CD14-positive monocyte (primary cell): Measurements from ENCODE around the gene DMRTC2. TPM values are rescaled to one million over a fixed set of nuclear protein-coding genes. Genes with fewer than 3 reads are reported as not detected.
"Not testable (repeated sequence)": the region's sequence is repeated elsewhere in the genome, so short reads cannot be mapped to it uniquely, and the experiment has no call there.

ENCODE experiments used
- DNase-seq, 3 donors: peaks; one replicate each; pipeline ENCODE4 v3.0.0-alpha.2; 2011 to 2022
- H2AFZ ChIP-seq: 2 replicates; pipeline ENCODE4 v1.6.0; 2012; ENCODE audit warnings: mild to moderate bottlenecking, low read depth, low read length, inconsistent platforms; ENCODE audit not compliant: insufficient read depth, poor library complexity, severe bottlenecking
- H3K27ac ChIP-seq, 2 donors: 1 replicate in 1 of 2; 2 replicates in 1 of 2; pipeline ENCODE4 v1.5.1; 2012 to 2013; ENCODE audit warnings: low read length in 2 of 2, control low read depth in 1 of 2, inconsistent platforms in 1 of 2, low read depth in 1 of 2, mild to moderate bottlenecking in 1 of 2
- H3K27me3 ChIP-seq, 2 donors: one replicate each; pipeline versions ENCODE4 v1.6.0 to v1.6.1; 2011 to 2013; ENCODE audit warnings: low read length in 2 of 2; ENCODE audit not compliant: control insufficient read depth in 2 of 2, insufficient read depth in 2 of 2
- H3K36me3 ChIP-seq, 2 donors: replicated peaks in 1 of 2; 1 replicate in 1 of 2; 2 replicates in 1 of 2; pipeline versions ENCODE4 v1.5.1 to v1.6.1; 2012 to 2013; ENCODE audit warnings: low read length in 2 of 2, control low read depth in 1 of 2, inconsistent platforms in 1 of 2, mild to moderate bottlenecking in 1 of 2; ENCODE audit not compliant: insufficient read depth in 2 of 2, control insufficient read depth in 1 of 2
- H3K4me1 ChIP-seq, 2 donors: 1 replicate in 1 of 2; 2 replicates in 1 of 2; pipeline versions ENCODE4 v1.5.1 to v1.6.1; 2012 to 2013; ENCODE audit warnings: low read length in 2 of 2, control low read depth in 1 of 2, inconsistent platforms in 1 of 2, mild to moderate bottlenecking in 1 of 2, moderate library complexity in 1 of 2; ENCODE audit not compliant: insufficient read depth in 2 of 2, control insufficient read depth in 1 of 2
- H3K4me2 ChIP-seq: replicated peaks from 2 replicates; pipeline ENCODE3; 2012; ENCODE audit warnings: low read length, moderate library complexity, mild to moderate bottlenecking; ENCODE audit not compliant: poor library complexity, severe bottlenecking; ENCODE audit errors: extremely low read depth
- H3K4me3 ChIP-seq, 3 experiments: fragments of 200-600 bp in 1 of 3; sonication (generic) in 1 of 3; replicated peaks in 1 of 3; 1 replicate in 2 of 3; 2 replicates in 1 of 3; pipeline ENCODE4 v1.5.1; 2011 to 2013; ENCODE audit warnings: low read length in 3 of 3, mild to moderate bottlenecking in 3 of 3, control low read depth in 2 of 3, low read depth in 2 of 3, inconsistent platforms in 1 of 3, moderate library complexity in 1 of 3
- H3K79me2 ChIP-seq: 2 replicates; pipeline ENCODE4 v1.6.0; 2012; ENCODE audit warnings: mild to moderate bottlenecking, control low read depth, inconsistent platforms, low read length, moderate library complexity; ENCODE audit not compliant: insufficient read depth
- H3K9ac ChIP-seq: 2 replicates; pipeline ENCODE4 v1.6.0; 2017; ENCODE audit warnings: low read length, mild to moderate bottlenecking; ENCODE audit not compliant: insufficient read depth, poor library complexity, severe bottlenecking
- H3K9me3 ChIP-seq, 2 donors: replicated peaks in 1 of 2; 1 replicate in 1 of 2; 2 replicates in 1 of 2; pipeline versions ENCODE4 v1.5.1 to v1.6.1; 2012 to 2013; ENCODE audit warnings: low read length in 2 of 2, control low read depth in 1 of 2; ENCODE audit not compliant: control insufficient read depth in 1 of 2, insufficient read depth in 1 of 2
- H4K20me1 ChIP-seq: 2 replicates; pipeline ENCODE4 v1.6.0; 2012; ENCODE audit warnings: mild to moderate bottlenecking, low read length, control low read depth, moderate library complexity; ENCODE audit not compliant: insufficient read depth
- H3K27ac Mint-ChIP-seq, 7 donors: one replicate each; pipeline ENCODE4 v1.8.0; 2020; ENCODE audit warnings: mild to moderate bottlenecking in 7 of 7, mixed read lengths in 7 of 7, moderate library complexity in 6 of 7, inconsistent platforms in 2 of 7
- H3K27me3 Mint-ChIP-seq, 3 donors: one replicate each; pipeline ENCODE4 v1.8.0; 2021 to 2022; ENCODE audit warnings: low read depth in 3 of 3, mild to moderate bottlenecking in 3 of 3, mixed read lengths in 3 of 3, moderate library complexity in 3 of 3, inconsistent platforms in 1 of 3
- H3K36me3 Mint-ChIP-seq, 2 donors: one replicate each; pipeline ENCODE4 v1.8.0; 2020; ENCODE audit warnings: mixed read lengths in 2 of 2, inconsistent platforms in 1 of 2, mild to moderate bottlenecking in 1 of 2
- H3K4me1 Mint-ChIP-seq: one replicate; pipeline ENCODE4 v1.8.0; 2020; ENCODE audit warnings: mild to moderate bottlenecking, mixed read lengths
- H3K4me3 Mint-ChIP-seq, 2 donors: one replicate each; pipeline ENCODE4 v1.8.0; 2020; ENCODE audit warnings: mild to moderate bottlenecking in 2 of 2, mixed read lengths in 2 of 2, moderate library complexity in 1 of 2
- H3K9me3 Mint-ChIP-seq, 7 donors: one replicate each; pipeline ENCODE4 v1.8.0; 2020 to 2022; ENCODE audit warnings: mixed read lengths in 7 of 7, mild to moderate bottlenecking in 6 of 7, moderate library complexity in 6 of 7, inconsistent platforms in 2 of 7
- WGBS: methylation state at CpG from one replicate; pipeline ENCODE4 v1.1.5; 2013; ENCODE audit warnings: missing lambda C conversion rate; ENCODE audit not compliant: insufficient coverage; 5-methylcytosine and 5-hydroxymethylcytosine counted together
- intact Hi-C, 2 donors: fragments of 100-400 bp; cut with micrococcal nuclease; formaldehyde crosslinking; loops; one replicate each; pipeline versions ENCODE4 v1.15.0 to v1.15.1; 2023
- polyA plus RNA-seq, 3 donors: library from polyadenylated mRNA; depleted of rRNA in 1 of 3; unstranded in 2 of 3; stranded (reverse) in 1 of 3; fragments of 300-500 nt in 2 of 3; fragments of >200 nt in 1 of 3; fragmentation: Illumina TruSeq in 2 of 3; gene quantifications; 1 replicate in 2 of 3; 2 replicates in 1 of 3; pipeline ENCODE4 v1.2.3, GENCODE V29; 2012 to 2021
- TF ChIP-seq, protein P1 (sequence below): fragments of 200-600 bp; IDR thresholded peaks from one replicate; pipeline ENCODE4 v1.8.0; 2022; ENCODE audit warnings: antibody characterized with exemption, mild to moderate bottlenecking

DMRTC2 gene
- polyA plus RNA-seq, 3 donors: not detected

DNA sequence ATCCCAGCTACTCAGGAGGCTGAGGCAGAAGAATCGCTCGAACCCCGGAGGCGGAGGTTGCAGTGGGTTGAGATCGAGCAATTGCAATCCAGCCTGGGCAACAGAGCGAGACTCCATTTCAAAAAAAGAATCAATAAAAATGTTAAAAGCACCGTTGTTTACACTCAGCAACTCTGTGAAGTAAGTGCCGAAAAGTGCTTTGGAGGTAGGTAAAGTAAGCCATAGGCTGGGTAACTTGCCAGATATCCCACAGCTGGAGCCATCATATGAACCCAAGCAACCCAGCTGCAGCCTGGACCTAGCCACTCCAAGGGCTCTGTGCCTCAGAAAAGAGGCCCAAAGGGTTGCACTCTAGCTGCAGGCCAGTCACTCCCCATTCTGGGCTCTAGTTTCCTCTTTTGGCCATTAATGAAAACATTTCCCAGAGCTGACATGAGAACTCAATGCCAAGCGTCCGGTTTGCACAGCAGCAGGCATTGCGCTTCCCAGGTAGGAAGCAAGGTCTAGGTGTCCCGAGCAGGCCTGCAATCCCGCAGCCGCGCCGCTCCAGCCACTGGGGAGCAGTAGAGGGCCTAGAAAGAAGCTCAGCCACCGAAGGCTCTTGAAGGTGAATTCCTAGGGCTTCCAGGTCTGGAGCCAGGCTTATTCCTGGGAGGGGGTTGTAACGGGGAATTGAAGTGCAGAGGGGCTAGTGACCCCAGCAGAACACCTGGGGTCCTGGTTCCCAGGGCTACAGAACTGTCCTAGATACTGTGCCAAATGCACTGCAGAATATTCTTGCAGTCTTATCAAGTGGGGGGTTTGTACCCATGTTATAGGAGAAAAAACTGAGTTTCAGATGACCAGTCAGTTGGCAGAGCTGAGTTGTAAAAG lies 28.2 kb downstream of the DMRTC2 start:
- H3K27ac ChIP-seq: no peak overlapping the region
- no peak overlapping the region for H2AFZ ChIP-seq
- H3K4me2 ChIP-seq: peak overlapping the region; percentile 22
- H3K27me3 ChIP-seq: no peaks in the 10 kb centered on the region
- no peak overlapping the region for H3K9ac ChIP-seq
- peaks cover 75 to 82% of the 10 kb centered on the region in 2 donors for H3K4me1 ChIP-seq
- peaks cover 0 to 4% (median 0%) of the 10 kb centered on the region in 7 donors for H3K9me3 Mint-ChIP-seq
- H4K20me1 ChIP-seq: peaks cover 41% of the 10 kb centered on the region
- intact Hi-C loops: loop anchor here in 1 of 2 donors (5.0 kb wide), 1 partner anchor 79 kb away; no protein-coding TSS in a partner anchor
- no peak overlapping the region for H3K4me3 ChIP-seq
- H3K79me2 ChIP-seq: peaks cover 9% of the 10 kb centered on the region
- H3K4me3 Mint-ChIP-seq: peak overlapping the region in 1 of 2 donors; percentile 53
- WGBS: 31% methylated on average over 15 of the region's 18 CpGs
- peaks cover 26 to 40% of the 10 kb centered on the region in 2 donors for H3K36me3 Mint-ChIP-seq
- peaks cover 0 to 4% (median 0%) of the 10 kb centered on the region in 3 donors for H3K27me3 Mint-ChIP-seq
- H3K4me1 Mint-ChIP-seq: peaks cover 81% of the 10 kb centered on the region
- H3K27ac Mint-ChIP-seq: peak overlapping the region in 4 of 7 donors; percentile 25 to 50 (median 49)
- TF ChIP-seq, protein P1, sequence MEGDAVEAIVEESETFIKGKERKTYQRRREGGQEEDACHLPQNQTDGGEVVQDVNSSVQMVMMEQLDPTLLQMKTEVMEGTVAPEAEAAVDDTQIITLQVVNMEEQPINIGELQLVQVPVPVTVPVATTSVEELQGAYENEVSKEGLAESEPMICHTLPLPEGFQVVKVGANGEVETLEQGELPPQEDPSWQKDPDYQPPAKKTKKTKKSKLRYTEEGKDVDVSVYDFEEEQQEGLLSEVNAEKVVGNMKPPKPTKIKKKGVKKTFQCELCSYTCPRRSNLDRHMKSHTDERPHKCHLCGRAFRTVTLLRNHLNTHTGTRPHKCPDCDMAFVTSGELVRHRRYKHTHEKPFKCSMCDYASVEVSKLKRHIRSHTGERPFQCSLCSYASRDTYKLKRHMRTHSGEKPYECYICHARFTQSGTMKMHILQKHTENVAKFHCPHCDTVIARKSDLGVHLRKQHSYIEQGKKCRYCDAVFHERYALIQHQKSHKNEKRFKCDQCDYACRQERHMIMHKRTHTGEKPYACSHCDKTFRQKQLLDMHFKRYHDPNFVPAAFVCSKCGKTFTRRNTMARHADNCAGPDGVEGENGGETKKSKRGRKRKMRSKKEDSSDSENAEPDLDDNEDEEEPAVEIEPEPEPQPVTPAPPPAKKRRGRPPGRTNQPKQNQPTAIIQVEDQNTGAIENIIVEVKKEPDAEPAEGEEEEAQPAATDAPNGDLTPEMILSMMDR: peak; percentile 77
- H3K36me3 ChIP-seq: peaks cover 25 to 34% of the 10 kb centered on the region in 2 donors
- no peaks in the 10 kb centered on the region for H3K9me3 ChIP-seq
- DNase-seq: peak in 2 of 3 donors; percentile 53 to 54

DNA sequence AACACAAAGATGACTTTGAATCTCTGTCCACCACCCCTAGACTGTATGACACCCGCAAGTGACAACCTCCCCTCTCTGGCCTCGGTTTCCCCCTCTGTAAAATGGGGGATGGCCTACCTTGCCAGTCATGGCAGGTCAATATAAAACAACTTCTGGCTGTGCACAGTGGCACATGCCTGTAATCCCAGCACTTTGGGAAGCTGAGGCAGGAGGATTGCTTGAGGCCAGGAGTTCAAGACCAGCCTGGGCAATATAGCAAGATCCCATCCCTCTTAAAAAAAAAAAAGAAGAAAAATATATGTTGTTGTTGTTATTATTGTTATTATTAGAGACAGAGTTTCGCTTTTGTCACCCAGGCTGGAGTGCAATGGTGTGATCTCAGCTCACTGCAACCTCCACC lies 31.1 kb downstream of the DMRTC2 start:
- H3K27ac Mint-ChIP-seq: peak overlapping the region in 1 of 7 donors; percentile 76
- H3K4me3 Mint-ChIP-seq, H2AFZ ChIP-seq, H3K79me2 ChIP-seq, H3K4me2 ChIP-seq, DNase-seq, H3K9ac ChIP-seq, H3K9me3 Mint-ChIP-seq, H3K27ac ChIP-seq, H3K4me3 ChIP-seq, intact Hi-C loops, H3K27me3 ChIP-seq, H3K27me3 Mint-ChIP-seq, H3K9me3 ChIP-seq, H3K36me3 ChIP-seq: not testable (repeated sequence)
- peaks cover 68 to 76% of the 10 kb centered on the region in 2 donors for H3K4me1 ChIP-seq
- WGBS: no CpG with 5 or more reads among the region's 3 CpGs
- peaks cover 6 to 13% of the 10 kb centered on the region in 2 donors for H3K36me3 Mint-ChIP-seq
- H3K4me1 Mint-ChIP-seq: peaks cover 76% of the 10 kb centered on the region
- peaks cover 12% of the 10 kb centered on the region for H4K20me1 ChIP-seq
